22Rv1 (cell line): ENCODE results near the gene MDM1.

ENCODE experiments used
- H3K27ac ChIP-seq: fragments of 450-650 bp; 2 replicates; pipeline ENCODE4 v1.5.1; 2017
- CTCF ChIP-seq: fragments of 450-650 bp; IDR thresholded peaks from 2 replicates; pipeline ENCODE4 v1.5.1; 2017; ENCODE audit warnings: mild to moderate bottlenecking
- ZFX ChIP-seq: fragments of 450-650 bp; IDR thresholded peaks from 2 replicates; pipeline ENCODE4 v1.6.1; 2017; ENCODE audit warnings: antibody characterized with exemption, borderline replicate concordance

Gene MDM1

GRCh38 chr12:68285541-68285940 is 46.6 kb downstream of the MDM1 start:
- no peak for TF ChIP-seq ZFX
- TF ChIP-seq CTCF = no peak
- no peak overlapping the region for H3K27ac ChIP-seq

GRCh38 chr12:68281322-68282077 is 50.7 kb downstream of the MDM1 start:
- TF ChIP-seq ZFX (no peak), CTCF (no peak)
- H3K27ac ChIP-seq = no peak overlapping the region

GRCh38 chr12:68280240-68280639 is 51.9 kb downstream of the MDM1 start:
- TF ChIP-seq ZFX (no peak), CTCF (no peak)
- no peak overlapping the region for H3K27ac ChIP-seq

- H3K27ac ChIP-seq = no peak overlapping the region
- no peak for TF ChIP-seq ZFX
- TF ChIP-seq CTCF = no peak
Observed at GRCh38 chr12:68279227-68280054, 52.7 kb downstream of the MDM1 start.

DNA sequence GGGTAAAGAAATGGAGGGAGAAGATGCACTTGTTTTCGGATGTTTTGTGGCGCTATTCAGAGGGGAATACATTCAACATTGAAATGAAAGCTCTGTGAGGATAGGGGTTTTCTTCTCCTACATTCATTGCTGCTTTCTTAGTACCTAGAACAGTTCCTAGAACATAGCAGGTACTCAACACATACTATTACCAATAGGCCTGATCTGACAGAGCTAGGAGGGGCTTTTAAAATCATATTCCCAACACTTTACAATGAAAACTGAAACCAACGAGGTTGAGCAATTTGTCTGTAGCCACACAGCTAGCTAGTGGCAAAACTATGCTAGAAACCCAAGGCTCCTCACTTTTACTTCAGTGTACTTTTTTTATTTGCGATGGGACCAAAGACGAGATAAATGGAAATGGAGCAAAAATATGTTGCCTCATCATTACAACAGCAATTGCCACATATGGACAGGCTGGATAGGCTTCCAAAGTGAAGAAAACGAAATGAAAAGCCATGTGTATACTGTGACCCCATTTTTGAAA is 55.7 kb downstream of the MDM1 start:
- TF ChIP-seq ZFX (no peak), CTCF (no peak)
- no peak overlapping the region for H3K27ac ChIP-seq

- TF ChIP-seq CTCF (no peak), ZFX (no peak)
- no peak overlapping the region for H3K27ac ChIP-seq
Observed at GRCh38 chr12:68272732-68273131, 59.4 kb downstream of the MDM1 start.

DNA sequence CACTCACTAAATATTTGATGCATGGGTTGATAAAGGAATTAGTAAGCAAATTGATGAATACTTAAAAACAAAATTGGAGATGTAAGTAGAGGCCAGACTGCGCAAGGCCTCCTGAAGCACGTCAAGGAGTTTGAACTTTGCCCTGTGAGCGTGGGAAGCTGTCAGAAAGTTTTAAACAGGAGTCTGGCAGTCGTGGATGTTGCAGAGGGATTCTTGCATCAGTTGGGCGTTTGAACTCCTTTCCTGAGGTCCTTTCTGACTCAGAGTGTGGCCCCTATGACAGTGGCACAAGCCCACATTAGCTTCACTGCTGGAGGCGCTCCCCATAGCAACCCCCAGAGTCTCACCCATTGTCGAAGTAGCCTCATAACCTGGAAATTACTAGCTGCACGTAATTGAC is 60.8 kb downstream of the MDM1 start:
- H3K27ac ChIP-seq = no peak overlapping the region
- no peak for TF ChIP-seq CTCF
- no peak for TF ChIP-seq ZFX
